D721Med (cell line): ENCODE results near the gene GPC3.

ENCODE experiments used
- DNase-seq: peaks from one replicate; pipeline ENCODE4 v3.0.0; 2011; ENCODE audit warnings: low spot score; ENCODE audit not compliant: insufficient read length
- FAIRE-seq: peaks from 2 replicates; lab custom pipeline; 2011; peaks lifted over from hg19 to GRCh38; lab: Jason Lieb, UNC
- TF ChIP-seq, protein P1 (sequence below): IDR thresholded peaks from 2 replicates; pipeline ENCODE4 v1.5.1; 2012; ENCODE audit warnings: mild to moderate bottlenecking, control low read depth; ENCODE audit not compliant: insufficient read depth; ENCODE audit errors: missing control alignments

The GPC3 gene

GRCh38 chrX:134006484-134007161 is 21.2 kb upstream of the GPC3 start:
- FAIRE-seq: no peak

DNA sequence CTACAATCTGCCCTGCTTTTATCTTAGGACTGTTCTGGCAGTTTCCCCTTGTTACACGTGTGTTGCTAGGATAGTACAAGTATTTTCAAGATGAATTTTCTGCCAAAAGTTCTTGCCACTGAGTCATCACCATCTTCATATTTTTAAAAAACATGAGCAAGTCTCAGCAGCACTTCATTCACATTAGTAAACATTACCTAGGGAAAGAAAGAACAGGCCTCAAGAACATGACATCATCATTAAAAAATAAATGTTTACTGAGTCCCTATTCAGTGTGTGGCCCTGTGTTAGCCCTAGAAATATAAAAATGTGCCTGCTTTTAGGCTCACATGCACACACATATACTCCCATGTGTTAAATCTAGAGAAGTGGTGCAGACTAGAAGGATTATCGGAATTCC is 18.7 kb upstream of the GPC3 start:
- TF ChIP-seq, protein P1, sequence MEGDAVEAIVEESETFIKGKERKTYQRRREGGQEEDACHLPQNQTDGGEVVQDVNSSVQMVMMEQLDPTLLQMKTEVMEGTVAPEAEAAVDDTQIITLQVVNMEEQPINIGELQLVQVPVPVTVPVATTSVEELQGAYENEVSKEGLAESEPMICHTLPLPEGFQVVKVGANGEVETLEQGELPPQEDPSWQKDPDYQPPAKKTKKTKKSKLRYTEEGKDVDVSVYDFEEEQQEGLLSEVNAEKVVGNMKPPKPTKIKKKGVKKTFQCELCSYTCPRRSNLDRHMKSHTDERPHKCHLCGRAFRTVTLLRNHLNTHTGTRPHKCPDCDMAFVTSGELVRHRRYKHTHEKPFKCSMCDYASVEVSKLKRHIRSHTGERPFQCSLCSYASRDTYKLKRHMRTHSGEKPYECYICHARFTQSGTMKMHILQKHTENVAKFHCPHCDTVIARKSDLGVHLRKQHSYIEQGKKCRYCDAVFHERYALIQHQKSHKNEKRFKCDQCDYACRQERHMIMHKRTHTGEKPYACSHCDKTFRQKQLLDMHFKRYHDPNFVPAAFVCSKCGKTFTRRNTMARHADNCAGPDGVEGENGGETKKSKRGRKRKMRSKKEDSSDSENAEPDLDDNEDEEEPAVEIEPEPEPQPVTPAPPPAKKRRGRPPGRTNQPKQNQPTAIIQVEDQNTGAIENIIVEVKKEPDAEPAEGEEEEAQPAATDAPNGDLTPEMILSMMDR: no peak
- no peak for FAIRE-seq
- DNase-seq: no peak

More at GRCh38 chrX:134006484-134007161, 21.2 kb upstream of the GPC3 start:
- TF ChIP-seq, protein P1: no peak
- no peak for DNase-seq

DNA sequence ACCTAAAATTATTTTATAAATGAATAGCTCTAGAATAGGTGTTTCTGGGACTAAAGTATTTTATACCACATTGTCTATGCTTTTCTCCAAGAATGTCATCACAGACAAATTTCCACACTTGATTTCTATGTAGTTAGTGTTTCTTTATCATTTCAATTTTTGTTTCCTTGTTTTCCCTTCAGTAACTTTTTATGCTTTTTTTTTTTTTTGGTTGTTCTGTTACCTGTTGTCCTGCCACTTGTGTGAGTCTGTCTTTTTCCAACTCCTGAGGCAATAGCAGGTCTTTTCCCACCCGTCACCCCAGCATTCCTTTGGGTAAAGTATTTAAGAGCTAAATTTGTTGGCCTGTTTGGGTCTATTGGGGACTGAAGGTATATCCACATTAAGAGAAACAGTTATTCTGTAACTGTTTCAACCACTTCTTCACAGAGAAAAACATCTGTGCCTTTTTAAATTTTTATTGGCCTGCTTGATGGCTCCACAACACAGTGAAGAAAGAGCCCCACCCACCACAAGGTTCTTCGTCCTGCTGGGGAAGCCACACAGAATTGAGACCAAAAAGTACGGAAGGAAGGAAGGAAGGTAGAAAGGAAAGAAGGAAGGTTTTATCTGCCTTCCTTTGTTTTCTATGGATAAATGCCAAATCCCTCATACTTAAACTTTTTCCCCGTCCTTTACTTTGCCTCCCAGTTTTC is 17.7 kb upstream of the GPC3 start:
- DNase-seq (no peak), FAIRE-seq (no peak)

GRCh38 chrX:134000260-134001245 is 15.2 kb upstream of the GPC3 start:
- TF ChIP-seq, protein P1: no peak
- no peak for DNase-seq
- FAIRE-seq: peak; percentile 29

More for the DNA sequence above, 17.7 kb upstream of the GPC3 start:
- TF ChIP-seq, protein P1: no peak

GRCh38 chrX:133999031-133999705 is 13.8 kb upstream of the GPC3 start:
- DNase-seq: no peak
- TF ChIP-seq, protein P1: no peak
- no peak for FAIRE-seq

GRCh38 chrX:133995759-133996158 is 10.4 kb upstream of the GPC3 start:
- FAIRE-seq (no peak), DNase-seq (no peak)
- TF ChIP-seq, protein P1: no peak
